ENCODE results near the gene PCYT1A. TPM values are rescaled to one million over a fixed set of nuclear protein-coding genes. Genes with fewer than 3 reads are reported as not detected.
"Not testable (repeated sequence)": the region's sequence is repeated elsewhere in the genome, so short reads cannot be mapped to it uniquely, and the experiment has no call there.

The PCYT1A gene
- total RNA-seq, 1 donor from 2014 or later = 55.7 TPM

GRCh38 chr3:196314597-196314996 is 27.1 kb upstream of the PCYT1A start:
- Histone ChIP-seq H3K27ac (no peak overlapping the region), H3K4me3 (no peak overlapping the region), H3K4me1 (no peaks in the 10 kb centered on the region), H3K36me3 (no peaks in the 10 kb centered on the region), H3K9me3 (no peaks in the 10 kb centered on the region), H3K27me3 (no peaks in the 10 kb centered on the region)
- no peak for TF ChIP-seq POLR2AphosphoS5 (IDR thresholded peaks at IDR 0.05; ENCODE audit: insufficient read depth in 1 of 2, low read depth in 1 of 2)
- TF ChIP-seq CTCF (IDR thresholded peaks at IDR 0.05) = no peak
- TF ChIP-seq POLR2A (IDR thresholded peaks at IDR 0.05) = no peak
- intact Hi-C loops (cut with DNase I) = no loop called here
- no peak for DNase-seq (ENCODE audit: extremely low spot score in 2 of 2)

GRCh38 chr3:196314086-196314485 is 26.6 kb upstream of the PCYT1A start:
- H3K4me3 ChIP-seq; DNase-seq (ENCODE audit: extremely low spot score in 2 of 2); H3K9me3 ChIP-seq; H3K36me3 ChIP-seq; H3K27me3 ChIP-seq; intact Hi-C loops (cut with DNase I); H3K27ac ChIP-seq; H3K4me1 ChIP-seq: not testable (repeated sequence)

DNA sequence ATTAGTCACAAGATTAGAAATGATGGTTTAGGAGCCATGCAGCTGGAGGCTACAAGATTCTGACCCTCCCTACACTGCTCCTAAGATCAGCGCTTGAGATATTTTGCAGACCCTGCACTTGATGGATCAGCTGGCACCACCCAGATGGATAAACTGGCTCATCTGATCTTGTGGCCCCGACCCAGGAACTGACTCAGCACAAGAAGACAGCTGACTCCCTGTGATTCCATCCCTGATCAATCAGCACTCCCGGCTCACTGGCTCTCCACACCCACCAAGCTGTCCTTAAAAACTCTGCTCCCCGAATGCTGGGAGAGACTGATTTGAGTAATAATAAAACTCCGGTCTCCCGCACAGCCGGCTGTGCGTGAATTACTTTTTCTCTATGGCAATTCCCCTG is 15.4 kb upstream of the PCYT1A start:
- DNase-seq (ENCODE audit: extremely low spot score in 2 of 2); H3K9me3 ChIP-seq; H3K27me3 ChIP-seq; intact Hi-C loops (cut with DNase I); H3K4me3 ChIP-seq; H3K36me3 ChIP-seq; H3K27ac ChIP-seq; H3K4me1 ChIP-seq: not testable (repeated sequence)

- DNase-seq (ENCODE audit: extremely low spot score in 2 of 2); intact Hi-C loops (cut with DNase I); H3K27ac ChIP-seq; H3K9me3 ChIP-seq; H3K4me1 ChIP-seq; H3K27me3 ChIP-seq; H3K4me3 ChIP-seq; H3K36me3 ChIP-seq: not testable (repeated sequence)
Measured at GRCh38 chr3:196302551-196302950, 15.0 kb upstream of the PCYT1A start.

- H3K9me3 ChIP-seq = no peaks in the 10 kb centered on the region
- intact Hi-C loops (cut with DNase I) = no loop called here
- H3K4me1 ChIP-seq = no peaks in the 10 kb centered on the region
- H3K27ac ChIP-seq = no peak overlapping the region
- no peak for DNase-seq (ENCODE audit: extremely low spot score in 2 of 2)
- no peak overlapping the region for H3K4me3 ChIP-seq
- TF ChIP-seq POLR2A (IDR thresholded peaks at IDR 0.05) (no peak), POLR2AphosphoS5 (IDR thresholded peaks at IDR 0.05; ENCODE audit: insufficient read depth in 1 of 2, low read depth in 1 of 2) (no peak), CTCF (IDR thresholded peaks at IDR 0.05) (no peak)
- H3K27me3 ChIP-seq = no peaks in the 10 kb centered on the region
- no peaks in the 10 kb centered on the region for H3K36me3 ChIP-seq
Measured at GRCh38 chr3:196298521-196298920, 11.0 kb upstream of the PCYT1A start.

- Histone ChIP-seq H3K27ac (no peak overlapping the region), H3K4me1 (peaks cover 4% of the 10 kb centered on the region), H3K36me3 (no peaks in the 10 kb centered on the region), H3K9me3 (no peaks in the 10 kb centered on the region), H3K4me3 (no peak overlapping the region), H3K27me3 (no peaks in the 10 kb centered on the region)
- intact Hi-C loops (cut with DNase I) = no loop called here
- DNase-seq (ENCODE audit: extremely low spot score in 2 of 2) = no peak
- TF ChIP-seq POLR2A (IDR thresholded peaks at IDR 0.05) (no peak), POLR2AphosphoS5 (IDR thresholded peaks at IDR 0.05; ENCODE audit: insufficient read depth in 1 of 2, low read depth in 1 of 2) (no peak), CTCF (IDR thresholded peaks at IDR 0.05) (no peak)
Measured at GRCh38 chr3:196292286-196292923, 4.9 kb upstream of the PCYT1A start.

- peak overlapping the region; percentile 94 for H3K27ac ChIP-seq
- peaks cover 42% of the 10 kb centered on the region for H3K4me1 ChIP-seq
- H3K27me3 ChIP-seq = no peaks in the 10 kb centered on the region
- no peaks in the 10 kb centered on the region for H3K9me3 ChIP-seq
- peak overlapping the region; percentile 71 to 96 for H3K4me3 ChIP-seq
- H3K36me3 ChIP-seq = no peaks in the 10 kb centered on the region
- DNase-seq (ENCODE audit: extremely low spot score in 2 of 2) = no peak
- intact Hi-C loops (cut with DNase I) = no loop called here
- TF ChIP-seq POLR2A (IDR thresholded peaks at IDR 0.05) = no peak
- no peak for TF ChIP-seq POLR2AphosphoS5 (IDR thresholded peaks at IDR 0.05; ENCODE audit: insufficient read depth in 1 of 2, low read depth in 1 of 2)
- TF ChIP-seq CTCF (IDR thresholded peaks at IDR 0.05) = no peak
Measured at GRCh38 chr3:196288141-196288460, 575 bp upstream of the PCYT1A start.
